Activated CD8-positive, alpha-beta memory T cell treated with anti-CD3 and anti-CD28 coated beads, Interleukin-2, amount 10 ng/mL, durations not matched to agents 7 days and 5 days (primary cell): ENCODE measurements around the gene CACNA1C. TPM values are rescaled to one million over a fixed set of nuclear protein-coding genes. Genes with fewer than 3 reads are reported as not detected.

Source experiments
- ATAC-seq: fragments of 150-1000 bp; cut with Tn5 transposase; one replicate; pipeline ENCODE4 v1.10.0; 2021; ENCODE audit warnings: moderate library complexity
- CTCF ChIA-PET: fragments of 350-600 bp; sonication (Branson Sonifier 250); formaldehyde crosslinking; loops from one replicate; lab custom pipeline; 2021; ENCODE audit warnings: antibody characterized with exemption; lab: Charles Lee
- DNase-seq: peaks from one replicate; pipeline ENCODE4 v3.0.0-alpha.2; 2020
- H3K27ac Mint-ChIP-seq: one replicate; pipeline ENCODE4 v1.8.0; 2021; ENCODE audit warnings: mild to moderate bottlenecking, mixed read lengths
- H3K27me3 Mint-ChIP-seq: one replicate; pipeline ENCODE4 v1.8.0; 2021; ENCODE audit warnings: mixed read lengths
- H3K36me3 Mint-ChIP-seq: one replicate; pipeline ENCODE4 v1.8.0; 2021; ENCODE audit warnings: mild to moderate bottlenecking, mixed read lengths
- H3K4me1 Mint-ChIP-seq: one replicate; pipeline ENCODE4 v1.8.0; 2021; ENCODE audit warnings: mixed read lengths
- H3K4me3 Mint-ChIP-seq: one replicate; pipeline ENCODE4 v1.8.0; 2021; ENCODE audit warnings: mild to moderate bottlenecking, moderate library complexity, mixed read lengths
- H3K9me3 Mint-ChIP-seq: one replicate; pipeline ENCODE4 v1.8.0; 2022; ENCODE audit warnings: low read depth, mixed read lengths
- total RNA-seq, 2 experiments: library from RNA; stranded (reverse); gene quantifications; one replicate each; pipeline ENCODE4 v1.2.3, GENCODE V29; 2021

CACNA1C gene
- total RNA-seq, 2 experiments from 2014 or later, result 0.14 to 0.26 TPM

- no peaks in the 10 kb centered on the region for H3K4me1 Mint-ChIP-seq
- ATAC-seq (no peak), DNase-seq (no peak)
- CTCF ChIA-PET, result no interaction called here
- H3K4me3 Mint-ChIP-seq, result no peak overlapping the region
- H3K36me3 Mint-ChIP-seq, result no peaks in the 10 kb centered on the region
- no peaks in the 10 kb centered on the region for H3K9me3 Mint-ChIP-seq
- no peak overlapping the region for H3K27ac Mint-ChIP-seq
- peaks cover 13% of the 10 kb centered on the region for H3K27me3 Mint-ChIP-seq
These were observed 159.8 kb downstream of the CACNA1C start for GRCh38 chr12:2212537-2212936.

GRCh38 chr12:2212971-2213869 is 160.4 kb downstream of the CACNA1C start:
- DNase-seq, result no peak
- no peaks in the 10 kb centered on the region for H3K36me3 Mint-ChIP-seq
- no peaks in the 10 kb centered on the region for H3K9me3 Mint-ChIP-seq
- H3K27ac Mint-ChIP-seq, result no peak overlapping the region
- H3K4me3 Mint-ChIP-seq, result no peak overlapping the region
- H3K27me3 Mint-ChIP-seq, result peaks cover 13% of the 10 kb centered on the region
- no peaks in the 10 kb centered on the region for H3K4me1 Mint-ChIP-seq
- CTCF ChIA-PET, result no interaction called here
- ATAC-seq, result no peak

- H3K9me3 Mint-ChIP-seq, result no peaks in the 10 kb centered on the region
- H3K27ac Mint-ChIP-seq, result no peak overlapping the region
- H3K4me3 Mint-ChIP-seq, result no peak overlapping the region
- no peaks in the 10 kb centered on the region for H3K36me3 Mint-ChIP-seq
- H3K27me3 Mint-ChIP-seq, result peaks cover 13% of the 10 kb centered on the region
- ATAC-seq (no peak), DNase-seq (no peak)
- CTCF ChIA-PET, result no interaction called here
- no peaks in the 10 kb centered on the region for H3K4me1 Mint-ChIP-seq
These were observed 161.6 kb downstream of the CACNA1C start for GRCh38 chr12:2214411-2214810.

GRCh38 chr12:2215709-2216560 is 163.1 kb downstream of the CACNA1C start:
- ATAC-seq, result no peak
- Mint-ChIP-seq H3K9me3 (no peaks in the 10 kb centered on the region), H3K36me3 (no peaks in the 10 kb centered on the region), H3K27ac (no peak overlapping the region), H3K4me1 (no peaks in the 10 kb centered on the region), H3K27me3 (peaks cover 13% of the 10 kb centered on the region), H3K4me3 (no peak overlapping the region)
- no peak for DNase-seq
- CTCF ChIA-PET, result no interaction called here

- DNase-seq, result no peak
- Mint-ChIP-seq H3K4me1 (no peaks in the 10 kb centered on the region), H3K4me3 (no peak overlapping the region), H3K36me3 (no peaks in the 10 kb centered on the region), H3K27ac (no peak overlapping the region), H3K27me3 (peaks cover 12% of the 10 kb centered on the region), H3K9me3 (no peaks in the 10 kb centered on the region)
- no peak for ATAC-seq
- CTCF ChIA-PET, result no interaction called here
These were observed 165.9 kb downstream of the CACNA1C start for GRCh38 chr12:2218706-2219105.

GRCh38 chr12:2221030-2221621 is 168.3 kb downstream of the CACNA1C start:
- Mint-ChIP-seq H3K27me3 (peaks cover 7% of the 10 kb centered on the region), H3K4me3 (no peak overlapping the region), H3K9me3 (no peaks in the 10 kb centered on the region), H3K36me3 (no peaks in the 10 kb centered on the region), H3K4me1 (no peaks in the 10 kb centered on the region), H3K27ac (no peak overlapping the region)
- DNase-seq, result no peak
- CTCF ChIA-PET, result no interaction called here
- ATAC-seq, result no peak

GRCh38 chr12:2222691-2223090 is 169.9 kb downstream of the CACNA1C start:
- H3K27ac Mint-ChIP-seq, result no peak overlapping the region

GRCh38 chr12:2224961-2225360 is 172.2 kb downstream of the CACNA1C start:
- H3K36me3 Mint-ChIP-seq, result no peaks in the 10 kb centered on the region
- H3K4me1 Mint-ChIP-seq, result no peaks in the 10 kb centered on the region
- no peak overlapping the region for H3K27ac Mint-ChIP-seq
- H3K27me3 Mint-ChIP-seq, result peaks cover 19% of the 10 kb centered on the region
- no peaks in the 10 kb centered on the region for H3K9me3 Mint-ChIP-seq
- H3K4me3 Mint-ChIP-seq, result no peak overlapping the region
- no peak for ATAC-seq
- CTCF ChIA-PET, result no interaction called here
- no peak for DNase-seq

More at GRCh38 chr12:2222691-2223090, 169.9 kb downstream of the CACNA1C start:
- Mint-ChIP-seq H3K9me3 (no peaks in the 10 kb centered on the region), H3K36me3 (no peaks in the 10 kb centered on the region), H3K4me3 (no peak overlapping the region), H3K4me1 (no peaks in the 10 kb centered on the region), H3K27me3 (peaks cover 15% of the 10 kb centered on the region)
- CTCF ChIA-PET, result no interaction called here
- ATAC-seq (no peak), DNase-seq (no peak)

GRCh38 chr12:2225696-2226095 is 172.9 kb downstream of the CACNA1C start:
- no peak for ATAC-seq
- H3K4me1 Mint-ChIP-seq, result no peaks in the 10 kb centered on the region

GRCh38 chr12:2226641-2227040 is 173.9 kb downstream of the CACNA1C start:
- Mint-ChIP-seq H3K36me3 (no peaks in the 10 kb centered on the region), H3K27ac (no peak overlapping the region), H3K4me1 (no peaks in the 10 kb centered on the region), H3K9me3 (no peaks in the 10 kb centered on the region), H3K4me3 (no peak overlapping the region), H3K27me3 (peaks cover 16% of the 10 kb centered on the region)
- ATAC-seq, result no peak
- CTCF ChIA-PET, result no interaction called here
- DNase-seq, result no peak

More at GRCh38 chr12:2225696-2226095, 172.9 kb downstream of the CACNA1C start:
- H3K36me3 Mint-ChIP-seq, result no peaks in the 10 kb centered on the region
- no peak for DNase-seq
- no peaks in the 10 kb centered on the region for H3K9me3 Mint-ChIP-seq
- H3K27me3 Mint-ChIP-seq, result peaks cover 18% of the 10 kb centered on the region
- CTCF ChIA-PET, result interaction anchor here (0.8 kb wide), 1 partner anchor 59 kb away, joined by 3 read pairs; no protein-coding TSS in a partner anchor
- H3K4me3 Mint-ChIP-seq, result no peak overlapping the region
- H3K27ac Mint-ChIP-seq, result no peak overlapping the region

- Mint-ChIP-seq H3K36me3 (no peaks in the 10 kb centered on the region), H3K4me1 (no peaks in the 10 kb centered on the region), H3K27me3 (peaks cover 16% of the 10 kb centered on the region), H3K4me3 (no peak overlapping the region), H3K27ac (no peak overlapping the region), H3K9me3 (no peaks in the 10 kb centered on the region)
- ATAC-seq (no peak), DNase-seq (no peak)
- CTCF ChIA-PET, result no interaction called here
These were observed 174.6 kb downstream of the CACNA1C start for GRCh38 chr12:2227360-2227759.

GRCh38 chr12:2228535-2228934 is 175.7 kb downstream of the CACNA1C start:
- no peak for ATAC-seq
- Mint-ChIP-seq H3K27ac (no peak overlapping the region), H3K27me3 (peaks cover 20% of the 10 kb centered on the region), H3K9me3 (no peaks in the 10 kb centered on the region), H3K4me3 (no peak overlapping the region), H3K36me3 (no peaks in the 10 kb centered on the region), H3K4me1 (no peaks in the 10 kb centered on the region)
- DNase-seq, result no peak
- CTCF ChIA-PET, result no interaction called here
